Keratinocyte (primary cell): ENCODE results near the gene IL1RAPL1.

Experiments used
- CTCF ChIP-seq, 3 experiments: IDR thresholded peaks in 1 of 3; conservative IDR thresholded peaks in 1 of 3; optimal IDR thresholded peaks in 1 of 3; 2 replicates in 2 of 3; 3 replicates in 1 of 3; pipeline versions ENCODE3 to v1.5.1; 2011; ENCODE audit warnings: low read length in 3 of 3, mild to moderate bottlenecking in 3 of 3, moderate library complexity in 2 of 3, control low read depth in 1 of 3, inconsistent platforms in 1 of 3; ENCODE audit not compliant: insufficient read depth in 2 of 3; ENCODE audit errors: extremely low read depth in 1 of 3
- EZH2 ChIP-seq: IDR thresholded peaks from one replicate; pipeline ENCODE4 v1.6.1; 2012; ENCODE audit warnings: inconsistent platforms, mild to moderate bottlenecking, low read length, moderate library complexity

- TF ChIP-seq EZH2 = no peak
- no peak for TF ChIP-seq CTCF (optimal IDR thresholded peaks at IDR 0.05 in 1 of 3, IDR thresholded peaks at IDR 0.05 in 1 of 3, conservative IDR thresholded peaks at IDR 0.05 in 1 of 3; ENCODE audit: extremely low read depth in 1 of 3, insufficient read depth in 2 of 3, low read length in 3 of 3)
These were observed 292.9 kb downstream of the IL1RAPL1 start for GRCh38 chrX:28880136-28880535.
